Stimulated activated CD4-positive, alpha-beta T cell treated with anti-CD3 and anti-CD28 coated beads, Interleukin-1b, Interleukin-23, amount 100 ng/mL, for 1 hour (primary cell): ENCODE results near the gene AIG1.
"Not testable (repeated sequence)": the region's sequence is repeated elsewhere in the genome, so short reads cannot be mapped to it uniquely, and the experiment has no call there.

Experiments used
- DNase-seq, 2 donors: peaks; one replicate each; pipeline ENCODE4 v3.0.0-alpha.2; 2020; ENCODE audit warnings: low read depth in 2 of 2

The AIG1 gene

GRCh38 chr6:143164565-143165105, 103.9 kb downstream of the AIG1 start:
- DNase-seq: no peak

- DNase-seq: no peak
These were observed 104.7 kb downstream of the AIG1 start for GRCh38 chr6:143165315-143165855.

DNA sequence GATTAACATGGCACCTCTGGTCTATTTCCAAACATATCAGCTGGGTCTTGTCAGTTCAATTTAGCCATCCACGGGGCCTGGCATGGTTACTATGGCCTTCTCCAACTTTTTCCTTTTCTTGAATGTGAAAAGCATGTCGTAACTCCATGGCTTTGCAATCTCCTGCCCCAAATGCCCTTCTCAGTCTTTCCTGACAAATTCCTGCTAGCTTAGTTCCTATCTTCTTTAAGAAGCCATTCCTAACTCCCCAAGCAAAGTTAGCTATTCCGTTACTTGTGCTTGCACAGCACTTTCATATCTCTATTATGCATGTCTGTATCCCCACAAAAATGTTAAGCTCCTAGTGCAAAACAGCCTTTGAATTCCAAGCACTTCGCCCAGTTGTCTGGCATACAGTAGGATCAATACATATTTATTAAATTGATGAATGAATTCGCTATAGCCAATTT, 105.6 kb downstream of the AIG1 start:
- no peak for DNase-seq

GRCh38 chr6:143167224-143167623, 106.5 kb downstream of the AIG1 start:
- DNase-seq: no peak

DNA sequence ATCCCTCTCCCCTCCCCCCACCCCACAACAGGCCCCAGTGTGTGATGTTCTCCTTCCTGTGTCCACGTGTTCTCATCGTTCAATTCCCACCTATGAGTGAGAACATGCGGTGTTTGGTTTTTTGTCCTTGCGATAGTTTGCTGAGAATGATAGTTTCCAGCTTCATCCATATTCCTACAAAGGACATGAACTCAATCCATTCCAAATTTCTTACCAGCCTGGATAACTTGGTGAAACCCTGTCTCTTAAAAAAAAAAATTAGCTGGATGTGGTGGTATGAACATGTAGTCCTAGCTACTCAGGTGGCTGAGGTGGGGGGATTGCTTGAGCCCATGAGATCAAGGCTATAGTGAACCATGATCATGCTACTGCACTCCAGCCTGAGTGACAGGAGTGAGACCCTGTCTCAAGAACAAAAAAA, 107.7 kb downstream of the AIG1 start:
- not testable (repeated sequence) for DNase-seq

DNA sequence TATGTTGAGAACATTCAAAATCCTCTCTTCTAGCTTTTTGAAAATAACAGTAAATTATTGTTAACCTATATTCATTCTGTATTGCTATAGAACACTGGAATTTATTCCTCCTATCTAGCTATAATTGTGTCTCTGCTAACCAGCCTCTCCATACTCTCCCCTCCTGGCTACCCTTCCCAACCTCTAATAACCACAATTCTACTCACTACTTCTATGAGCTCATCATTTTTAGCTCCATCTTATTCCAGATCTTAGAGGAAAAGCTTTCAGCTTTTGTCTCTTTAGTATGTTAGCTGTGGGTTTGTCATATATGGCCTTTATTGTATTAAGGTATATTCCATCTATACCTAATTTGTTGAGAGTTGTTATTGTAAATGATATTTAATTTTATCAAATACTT, 108.8 kb downstream of the AIG1 start:
- DNase-seq: no peak

GRCh38 chr6:143174516-143174915, 113.8 kb downstream of the AIG1 start:
- DNase-seq: no peak

GRCh38 chr6:143174951-143175350, 114.3 kb downstream of the AIG1 start:
- no peak for DNase-seq

- DNase-seq: no peak
These were observed 115.7 kb downstream of the AIG1 start for GRCh38 chr6:143176090-143177021.

DNA sequence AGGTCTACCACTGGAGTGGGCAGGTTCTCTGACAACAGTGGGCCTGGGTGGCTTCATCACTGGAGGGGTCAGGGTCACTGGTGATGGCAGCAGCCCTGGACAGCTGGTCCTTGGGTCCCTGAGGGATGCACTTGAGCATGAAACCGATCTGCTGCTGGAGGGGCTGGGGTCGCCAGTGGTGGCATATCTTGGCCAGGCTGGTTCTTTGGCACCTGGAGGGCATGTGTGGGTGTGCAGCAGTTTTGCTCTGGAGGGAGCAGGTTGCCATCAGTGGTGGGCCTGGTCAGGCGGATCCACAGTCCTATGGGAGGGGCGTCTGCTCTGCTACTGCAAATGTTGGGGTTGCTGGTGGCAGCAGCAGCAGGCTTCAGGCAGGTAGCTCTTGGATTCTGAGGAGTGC, 117.0 kb downstream of the AIG1 start:
- no peak for DNase-seq

DNA sequence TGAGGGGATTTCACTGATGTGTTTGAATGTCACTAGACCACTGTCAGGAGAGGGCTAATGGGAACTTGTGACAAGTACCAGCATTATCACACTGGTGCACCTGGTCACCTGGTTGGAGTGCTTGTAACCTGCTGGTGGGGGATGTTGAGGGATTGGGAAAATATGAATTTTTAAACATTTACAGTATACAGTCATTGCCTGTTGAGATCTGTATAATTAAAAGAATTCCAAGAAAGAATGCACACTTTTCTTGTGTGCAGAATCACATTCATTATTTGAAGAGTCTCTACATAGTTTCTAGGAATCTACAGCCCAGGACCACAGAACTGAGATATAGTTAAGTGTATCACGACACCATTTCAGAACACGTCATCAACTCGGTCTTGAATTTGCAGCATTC, 118.4 kb downstream of the AIG1 start:
- no peak for DNase-seq

DNA sequence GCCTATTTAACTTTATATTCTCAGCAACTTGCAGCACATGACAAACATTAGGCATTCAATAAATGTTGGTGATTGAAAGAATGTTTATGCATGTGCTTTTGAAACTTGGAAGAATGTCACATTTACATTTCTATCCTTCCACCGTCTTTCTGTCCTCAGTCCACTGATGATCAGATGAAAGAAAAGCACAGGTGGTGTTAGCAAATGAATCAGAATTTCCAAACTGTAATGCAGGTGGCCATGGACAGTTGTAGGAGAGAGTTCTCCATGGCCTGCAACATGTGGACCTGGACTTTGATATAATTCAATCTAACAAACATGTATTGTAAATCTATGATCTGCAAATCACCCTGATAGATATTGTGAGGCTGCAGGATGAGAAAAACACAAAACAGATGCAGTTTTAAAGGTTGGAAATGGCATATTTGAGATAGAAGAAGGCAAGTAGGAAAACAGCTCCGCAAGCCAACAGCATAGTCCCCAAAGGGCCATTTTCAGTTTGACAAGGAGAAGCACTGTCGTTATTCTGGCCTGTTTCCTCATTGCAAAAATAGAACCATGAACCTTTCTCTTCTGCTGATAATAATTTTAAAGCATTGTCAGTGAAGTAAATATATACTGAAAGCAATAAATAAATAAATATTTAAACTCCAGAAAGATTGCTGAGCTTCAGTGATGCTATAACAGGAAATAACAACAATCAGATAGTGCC, 119.4 kb downstream of the AIG1 start:
- DNase-seq: no peak

- DNase-seq: no peak
These were observed 120.1 kb downstream of the AIG1 start for GRCh38 chr6:143180826-143181225.

DNA sequence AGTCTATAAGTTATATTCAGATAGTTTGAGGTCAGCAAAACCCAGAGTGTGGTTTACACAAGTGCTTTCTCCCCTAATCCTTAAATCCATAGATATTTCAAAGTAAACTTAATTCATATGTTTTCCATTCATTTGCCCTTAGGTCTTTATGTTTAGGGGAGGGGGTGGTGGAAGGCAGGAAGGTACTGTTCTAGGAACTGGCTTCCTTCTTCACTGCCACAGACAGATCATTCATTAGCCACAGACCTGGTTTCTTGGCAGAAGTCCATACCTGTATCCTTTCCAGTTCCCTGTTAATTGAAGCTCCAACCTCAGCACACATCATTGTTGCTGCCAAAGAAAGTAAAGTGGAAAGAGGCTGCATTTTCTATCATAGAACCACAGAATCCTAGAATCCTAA, 123.0 kb downstream of the AIG1 start:
- no peak for DNase-seq

GRCh38 chr6:143185288-143185687, 124.6 kb downstream of the AIG1 start:
- no peak for DNase-seq

DNA sequence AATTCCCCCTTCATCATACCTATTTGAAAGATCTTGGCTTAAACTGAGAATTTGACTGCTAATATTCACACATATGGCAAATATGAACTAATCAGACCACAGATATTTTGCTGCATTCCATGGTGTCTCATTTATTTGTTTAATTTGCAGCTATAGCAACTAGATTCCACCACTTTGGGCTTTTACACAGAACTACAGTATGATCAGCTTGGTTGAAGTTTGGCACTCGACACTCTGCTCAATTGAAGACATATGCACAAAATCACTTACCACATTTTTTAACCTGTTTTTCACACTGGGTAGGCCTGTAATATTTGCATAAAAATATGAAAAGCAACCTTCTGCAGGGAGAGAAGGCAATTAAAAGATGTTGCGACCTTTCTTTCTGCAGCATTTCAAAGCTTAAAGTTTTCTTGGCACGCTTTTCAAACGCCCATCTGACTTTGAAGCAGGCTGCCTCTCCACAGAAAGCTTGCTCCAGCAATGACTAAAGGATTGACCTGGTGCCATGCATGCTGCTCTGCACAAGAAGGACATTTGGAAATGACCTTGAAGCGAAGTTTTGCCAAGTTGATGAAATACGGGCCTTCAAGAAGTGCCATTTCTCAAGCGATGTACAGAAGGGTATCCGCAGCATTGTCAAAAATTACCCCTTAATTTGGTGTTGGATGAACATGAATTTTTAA, 126.7 kb downstream of the AIG1 start:
- no peak for DNase-seq

- no peak for DNase-seq
These were observed 127.6 kb downstream of the AIG1 start for GRCh38 chr6:143188292-143188691.

- DNase-seq: no peak
These were observed 130.7 kb downstream of the AIG1 start for GRCh38 chr6:143191361-143191760.

DNA sequence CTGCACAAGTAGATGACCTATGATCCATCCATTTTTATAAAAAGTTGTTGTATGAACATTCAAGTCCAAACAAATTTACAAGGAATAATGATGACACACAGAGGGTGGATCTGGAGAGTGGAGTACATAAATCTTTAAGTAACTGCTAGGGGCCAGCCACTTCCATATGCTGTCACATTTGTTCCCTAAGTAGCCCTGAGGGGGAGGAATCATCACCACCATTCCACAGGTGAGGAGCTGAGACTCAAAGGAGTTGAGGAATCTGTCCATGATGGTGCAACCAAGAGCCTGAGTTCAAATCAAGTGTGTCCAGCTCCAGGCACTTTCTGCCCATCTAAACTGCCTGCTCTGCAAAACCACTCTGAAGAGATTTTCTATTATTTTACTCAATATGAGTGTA, 132.1 kb downstream of the AIG1 start:
- no peak for DNase-seq

DNA sequence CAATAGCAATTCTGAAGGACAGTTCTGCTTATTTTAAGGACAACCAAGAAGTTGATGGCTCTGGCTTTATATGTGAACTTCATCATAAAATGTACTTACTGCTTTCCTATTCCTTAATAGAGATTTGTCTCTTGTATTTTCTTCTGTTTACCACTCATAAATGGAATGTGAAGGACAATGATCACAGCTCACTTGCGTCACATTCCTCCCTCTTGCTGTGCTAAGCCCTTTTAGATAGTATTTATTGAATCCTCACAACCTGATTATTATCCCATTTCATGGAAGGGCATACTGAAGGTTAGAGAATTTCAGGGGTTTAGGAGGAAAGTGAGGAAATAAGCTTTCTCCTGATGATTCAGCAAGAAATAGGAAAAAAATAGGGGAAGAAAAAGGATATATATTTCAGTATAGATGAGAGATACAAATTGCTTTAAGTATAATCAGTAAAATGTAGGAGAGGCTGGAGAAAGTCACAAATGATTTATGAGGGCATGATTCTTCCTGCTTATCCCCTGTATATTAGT, 132.9 kb downstream of the AIG1 start:
- no peak for DNase-seq

DNA sequence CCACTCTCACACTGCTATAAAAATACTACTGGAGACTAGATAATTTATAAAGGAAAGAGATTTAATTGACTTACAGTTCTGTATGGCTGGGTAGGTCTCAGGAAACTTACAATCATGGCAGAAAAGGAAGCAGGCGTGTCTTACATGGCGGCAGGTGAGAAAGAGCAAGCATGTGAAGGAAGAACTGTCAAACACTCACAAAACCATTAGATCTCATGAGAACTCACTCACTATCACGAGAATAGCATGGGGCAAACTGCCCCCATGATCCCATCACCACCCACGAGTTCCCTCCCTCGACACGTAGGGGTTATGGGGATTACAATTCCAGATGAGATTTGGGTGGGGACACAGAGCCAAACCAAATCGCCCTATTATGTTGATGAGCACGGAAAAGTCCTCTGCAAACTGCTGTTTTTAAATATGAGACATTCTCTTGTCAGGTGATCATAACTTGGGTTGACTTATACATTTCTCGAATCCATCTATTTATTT, 133.5 kb downstream of the AIG1 start:
- DNase-seq: no peak
